ENCODE data around the gene ADI1.

ADI1 gene

GRCh38 chr2:3480352-3481010 lies 38.9 kb downstream of the ADI1 start:
- ATAC-seq (no peak), DNase-seq (no peak)

DNA sequence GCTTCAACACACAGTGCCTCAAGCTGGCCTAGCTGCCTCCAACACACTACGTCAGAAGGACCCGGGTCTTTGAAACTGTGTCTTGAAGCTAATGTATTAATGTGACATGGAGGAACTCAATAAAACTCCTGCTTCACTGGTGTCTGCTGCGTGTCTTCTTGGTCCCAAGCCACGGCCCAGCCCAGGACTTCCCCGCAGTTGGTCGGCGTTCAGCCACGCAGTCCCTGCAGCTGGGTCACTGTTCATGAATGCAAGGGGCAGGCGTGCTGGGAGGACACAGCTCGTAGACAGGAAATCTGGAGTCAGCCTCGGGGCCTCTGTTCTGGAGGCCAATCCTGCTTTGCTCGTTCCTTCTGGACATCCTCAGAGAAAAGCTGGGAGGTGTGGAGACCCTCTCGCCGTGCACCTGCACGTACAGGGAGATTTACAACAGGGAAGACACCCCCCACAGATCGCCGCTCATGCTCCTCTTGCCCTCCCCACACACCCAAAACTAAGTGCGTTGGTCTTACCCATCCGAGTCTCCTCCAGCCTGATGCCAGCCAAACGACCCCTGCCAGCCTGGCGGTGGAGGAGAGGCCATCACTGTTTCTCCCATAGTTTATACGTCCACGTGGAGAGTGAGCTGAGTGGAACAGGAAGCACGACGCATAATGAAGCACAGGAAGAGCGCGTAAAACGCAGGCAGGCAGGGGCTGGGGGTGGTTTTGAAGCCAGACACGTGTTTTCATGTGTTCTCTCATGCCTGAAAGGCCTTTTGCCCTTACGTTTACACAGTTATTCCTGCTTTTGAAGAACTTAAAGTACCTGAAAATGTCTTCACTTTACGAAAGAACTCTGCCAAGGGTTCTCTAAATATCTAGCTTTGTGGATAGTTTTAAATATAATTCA lies 39.7 kb downstream of the ADI1 start:
- DNase-seq (no peak), ATAC-seq (no peak)

DNA sequence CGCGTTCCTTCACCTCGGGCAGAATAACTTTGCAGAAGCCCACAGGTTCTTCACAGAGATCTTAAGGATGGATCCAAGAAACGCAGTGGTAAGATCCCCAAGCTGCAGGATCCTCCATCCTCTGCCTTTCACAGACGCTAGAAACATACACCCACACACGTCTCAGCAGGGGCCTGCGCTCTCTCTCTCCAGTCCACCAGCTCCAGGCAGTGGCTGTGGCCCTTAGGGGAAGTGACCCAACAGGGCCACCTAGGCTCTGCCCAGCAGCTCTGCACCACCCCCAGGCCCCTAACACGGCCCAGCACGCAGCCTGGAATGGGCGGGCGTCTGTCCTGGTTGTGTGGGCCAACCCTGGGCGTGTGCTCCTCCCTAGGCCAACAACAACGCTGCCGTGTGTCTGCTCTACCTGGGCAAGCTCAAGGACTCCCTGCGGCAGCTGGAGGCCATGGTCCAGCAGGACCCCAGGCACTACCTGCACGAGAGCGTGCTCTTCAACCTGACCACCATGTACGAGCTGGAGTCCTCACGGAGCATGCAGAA lies 40.4 kb downstream of the ADI1 start:
- DNase-seq (no peak), ATAC-seq (no peak)

- no peak for ATAC-seq
- DNase-seq, result no peak
Observed at GRCh38 chr2:3476985-3477327, 42.4 kb downstream of the ADI1 start.

DNA sequence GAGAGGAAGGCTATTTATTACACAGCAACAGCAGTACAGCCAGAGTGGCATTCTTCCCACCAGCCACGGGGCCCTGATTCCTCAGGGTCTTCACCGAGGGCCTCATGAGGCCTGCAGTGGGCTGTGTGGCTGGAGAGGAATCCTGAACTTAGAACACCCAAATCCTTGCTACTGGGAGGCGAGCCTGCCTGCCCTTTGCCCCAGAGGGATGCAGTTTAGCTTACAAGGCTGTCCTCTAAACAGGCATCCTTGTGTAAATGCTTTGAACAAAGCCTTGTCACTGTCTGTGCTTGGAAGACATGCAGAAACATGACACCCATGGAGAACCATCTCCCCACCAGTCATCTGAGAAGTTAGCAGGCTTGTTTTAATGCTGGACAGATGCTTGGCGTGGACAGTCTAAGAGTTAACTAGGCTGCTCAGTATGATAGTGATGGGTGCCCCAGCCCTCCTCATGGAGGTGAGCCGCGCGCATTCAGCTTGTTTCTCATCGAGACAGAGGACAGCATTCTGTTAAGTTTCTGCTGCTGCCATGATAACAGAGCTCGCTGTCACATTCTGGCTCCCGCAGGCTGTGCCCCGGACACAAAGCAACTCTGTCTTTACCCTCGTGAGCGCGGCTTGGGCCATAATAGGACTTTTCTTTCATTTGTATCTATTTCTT lies 42.9 kb downstream of the ADI1 start:
- DNase-seq (no peak), ATAC-seq (no peak)

GRCh38 chr2:3475771-3476170 lies 43.6 kb downstream of the ADI1 start:
- ATAC-seq (no peak), DNase-seq (no peak)

DNA sequence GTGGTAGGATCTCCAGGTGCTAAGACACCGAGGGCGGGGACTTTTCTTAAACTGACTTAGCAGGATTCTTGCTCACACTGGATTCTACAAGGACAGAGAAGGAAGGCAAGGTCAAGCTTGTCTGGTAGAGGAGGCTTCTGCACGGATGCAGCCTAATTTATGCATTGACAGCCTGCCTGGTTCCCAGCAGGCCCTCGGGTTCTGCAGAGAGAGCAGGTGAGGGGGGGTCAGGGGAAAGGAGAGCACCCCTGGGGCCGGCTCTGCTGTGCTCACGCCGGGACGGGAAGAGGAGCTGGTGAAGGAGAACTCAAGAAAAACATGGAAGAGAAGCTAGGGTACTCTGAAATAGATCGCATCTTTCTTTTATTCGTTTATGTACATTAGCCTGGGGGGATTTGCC lies 46.4 kb downstream of the ADI1 start:
- DNase-seq (no peak), ATAC-seq (no peak)

- ATAC-seq (no peak), DNase-seq (no peak)
Observed at GRCh38 chr2:3472296-3472695, 47.0 kb downstream of the ADI1 start.

GRCh38 chr2:3470856-3471737 lies 48.2 kb downstream of the ADI1 start:
- no peak for ATAC-seq

DNA sequence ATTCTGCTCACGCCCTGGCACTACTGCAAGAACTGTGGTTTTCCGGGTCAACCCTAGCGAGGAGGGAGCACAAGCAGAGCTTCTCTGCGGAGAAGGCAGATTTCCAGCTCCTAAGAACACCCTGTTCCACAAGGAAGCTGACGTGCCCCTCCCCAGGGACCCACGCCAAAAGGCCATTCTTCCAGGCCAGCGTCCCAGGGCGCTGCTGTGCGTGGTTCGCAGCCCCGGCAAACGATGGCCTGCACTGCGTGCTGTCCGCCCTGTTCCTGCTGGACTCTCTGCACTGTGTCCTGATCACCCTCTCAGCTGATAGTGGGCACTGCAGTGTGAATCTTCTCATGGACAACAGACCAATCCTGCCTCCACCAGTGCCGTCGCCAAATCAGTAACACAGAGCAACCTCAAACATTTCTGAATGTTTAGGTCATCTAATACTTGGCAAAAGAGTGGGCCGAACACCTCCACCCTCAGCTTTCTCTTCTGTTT lies 49.1 kb downstream of the ADI1 start:
- ATAC-seq (no peak), DNase-seq (no peak)

More at GRCh38 chr2:3470856-3471737, 48.2 kb downstream of the ADI1 start:
- no peak for DNase-seq

DNA sequence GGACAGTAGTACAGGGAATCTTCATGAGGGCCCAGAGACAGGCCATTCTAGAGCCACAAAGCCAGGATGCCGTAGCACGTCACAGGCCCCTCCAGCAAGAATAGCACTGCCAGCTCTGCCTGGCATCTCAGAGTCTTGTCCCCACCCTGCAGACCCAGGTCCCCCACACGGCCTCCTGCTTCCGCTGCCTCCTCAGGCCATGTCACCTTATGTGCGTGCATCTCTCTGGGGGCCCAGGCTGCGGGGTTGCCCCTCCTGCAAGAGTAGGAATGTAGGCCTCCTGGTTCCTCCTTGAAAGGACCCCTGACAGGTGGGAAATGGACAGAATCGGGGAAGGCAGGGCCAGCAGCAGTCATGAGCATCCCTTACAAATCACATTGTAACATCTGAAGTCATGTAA lies 49.8 kb downstream of the ADI1 start:
- no peak for DNase-seq
- no peak for ATAC-seq

- ATAC-seq, result no peak
Observed at GRCh38 chr2:3468296-3468988, 50.9 kb downstream of the ADI1 start.

DNA sequence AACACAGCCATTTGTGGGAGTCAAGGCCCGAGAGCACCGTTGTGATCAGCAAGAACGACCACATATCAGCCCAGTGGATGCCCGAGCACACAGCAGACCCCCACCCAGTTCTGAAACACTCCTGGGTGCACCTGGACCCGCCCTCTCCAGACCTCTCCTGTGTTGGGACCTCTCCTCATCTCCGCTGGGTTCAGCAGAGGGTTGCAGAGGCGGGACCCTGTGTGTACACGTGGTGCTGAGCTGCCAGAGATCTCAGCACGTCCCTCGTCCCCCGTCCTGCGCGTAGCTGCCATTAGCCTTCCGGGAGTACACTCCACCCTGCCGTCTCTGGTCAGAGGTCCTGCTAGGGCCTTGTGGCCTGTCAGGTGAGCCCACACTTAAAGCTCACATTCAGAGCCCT lies 51.7 kb downstream of the ADI1 start:
- DNase-seq (no peak), ATAC-seq (no peak)

More at GRCh38 chr2:3468296-3468988, 50.9 kb downstream of the ADI1 start:
- DNase-seq, result no peak

DNA sequence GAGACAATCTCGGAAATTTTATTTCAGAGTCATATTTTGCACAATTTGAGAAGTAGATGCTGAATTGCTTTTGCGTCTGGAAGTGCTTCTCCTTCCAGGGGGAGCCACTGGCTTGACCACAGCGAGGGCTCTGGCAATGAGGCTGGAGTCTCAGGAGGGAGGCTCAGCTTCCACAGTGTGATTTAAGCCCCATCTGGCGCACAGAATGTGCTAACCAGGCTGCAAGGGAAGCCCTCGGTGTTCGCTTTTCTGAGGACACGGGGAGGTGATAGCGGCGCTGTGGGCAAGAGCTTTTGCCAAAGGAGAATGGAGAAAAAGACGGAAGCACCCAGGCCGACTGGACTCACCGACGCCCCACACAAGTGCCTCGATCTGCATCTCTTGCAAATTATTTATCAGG lies 52.4 kb downstream of the ADI1 start:
- DNase-seq (no peak), ATAC-seq (no peak)

- ATAC-seq, result no peak
- no peak for DNase-seq
Observed at GRCh38 chr2:3466482-3466863, 52.9 kb downstream of the ADI1 start.

- ATAC-seq (no peak), DNase-seq (no peak)
Observed at GRCh38 chr2:3465844-3466481, 53.4 kb downstream of the ADI1 start.

DNA sequence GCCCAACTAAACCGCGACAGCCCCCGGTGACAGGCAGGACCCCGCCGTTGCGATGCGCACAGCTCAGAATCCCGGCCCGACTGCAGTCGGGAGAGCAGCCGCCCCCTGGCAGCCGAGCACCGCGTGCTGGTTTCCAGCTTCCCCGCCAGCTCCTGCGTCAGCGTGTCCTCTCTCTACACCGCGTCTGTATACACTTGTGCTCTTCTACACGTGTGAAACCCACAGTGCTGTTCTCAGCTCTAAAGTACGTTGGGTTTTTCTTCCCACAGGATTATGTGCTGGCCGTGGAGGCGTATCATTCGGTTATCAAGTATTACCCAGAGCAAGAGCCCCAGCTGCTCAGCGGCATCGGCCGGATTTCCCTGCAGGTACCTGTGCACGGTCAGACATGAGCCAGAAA lies 54.0 kb downstream of the ADI1 start:
- no peak for ATAC-seq
- DNase-seq, result no peak

DNA sequence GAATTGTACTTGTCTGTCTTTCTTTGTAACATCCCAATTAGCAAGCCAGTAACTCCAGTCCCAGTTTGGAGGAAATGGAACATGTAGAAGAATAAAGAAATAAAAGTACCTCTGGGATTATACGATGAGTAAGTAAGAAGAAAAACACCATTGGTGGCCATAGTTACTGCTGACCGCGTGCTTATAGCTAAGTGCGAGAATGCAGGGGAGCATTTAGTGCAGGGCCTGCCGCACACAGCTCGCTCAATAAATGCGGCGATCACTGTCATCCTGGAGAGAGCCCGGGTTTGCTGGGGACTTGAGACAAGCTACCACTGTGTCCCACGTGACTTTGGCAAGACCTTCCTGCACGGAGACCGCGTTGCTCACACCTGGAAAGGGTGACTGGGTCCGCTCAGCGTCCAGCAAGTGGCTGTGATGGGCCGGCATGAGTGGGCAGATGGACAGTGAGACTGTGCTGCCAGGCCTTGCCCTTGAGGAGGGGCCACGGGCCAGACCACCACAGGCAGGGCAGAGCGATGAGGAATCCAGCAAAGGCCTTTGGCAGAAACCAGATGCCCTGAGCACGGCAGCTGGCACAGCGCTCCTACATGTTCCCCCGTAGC lies 54.8 kb downstream of the ADI1 start:
- ATAC-seq, result no peak
- no peak for DNase-seq

DNA sequence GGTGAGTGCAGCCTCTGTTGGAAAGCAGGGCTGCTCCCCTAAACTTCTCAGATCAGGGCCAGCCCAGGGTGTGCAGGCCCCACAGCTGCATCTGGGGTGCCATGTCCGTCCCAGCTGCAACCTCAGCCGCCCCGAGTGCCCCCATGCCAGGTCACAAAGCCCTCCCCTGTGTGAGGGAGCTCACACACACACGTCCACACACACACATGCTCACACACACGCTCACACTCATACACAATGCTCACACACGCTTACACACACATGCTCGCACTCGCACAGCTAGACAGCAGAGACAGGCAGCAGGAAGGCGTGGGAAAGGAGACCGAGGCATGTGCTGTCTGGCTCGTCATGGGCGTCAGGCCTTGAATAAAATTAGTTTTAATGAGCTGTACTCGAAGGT lies 55.4 kb downstream of the ADI1 start:
- no peak for DNase-seq
- no peak for ATAC-seq

DNA sequence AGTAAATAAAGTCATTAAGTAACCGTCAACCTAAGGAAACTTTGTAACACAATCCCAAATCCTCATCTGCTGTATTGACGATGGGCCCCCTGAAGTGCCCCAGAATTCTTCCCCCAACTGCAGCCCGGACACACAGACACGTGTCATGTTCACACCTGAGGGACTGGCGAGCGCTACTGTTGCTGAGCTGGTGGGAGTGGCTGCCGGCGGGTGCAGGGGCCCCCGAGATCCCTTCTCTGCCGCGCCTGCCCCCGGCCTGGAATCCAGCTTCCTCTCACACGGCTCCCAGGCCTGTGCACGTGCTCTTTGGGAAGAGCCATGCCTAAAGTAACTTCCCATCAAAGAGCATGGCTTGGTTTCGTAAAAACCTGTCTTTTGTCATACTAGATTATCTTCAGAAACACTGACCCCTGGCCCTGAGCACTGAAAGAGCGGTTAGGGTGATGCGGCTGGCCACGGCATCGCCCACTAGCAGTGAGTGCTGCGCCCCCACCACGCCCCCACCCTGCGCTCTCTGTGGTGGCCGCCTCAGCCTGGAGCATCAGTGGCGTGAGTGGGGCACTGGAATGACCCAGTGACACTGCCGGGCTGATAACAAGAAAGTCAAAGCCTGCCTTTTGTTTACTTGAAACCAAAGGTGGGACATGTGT lies 56.0 kb downstream of the ADI1 start:
- ATAC-seq (no peak), DNase-seq (no peak)

All from stimulated activated naive CD8-positive, alpha-beta T cell treated with anti-CD3 and anti-CD28 coated beads, Interleukin-15, Interleukin-2, amounts not matched to agents 100 U/mL and 50 U/mL, for 24 hours (primary cell).